T follicular helper cell (primary cell): ENCODE measurements around the gene TSEN34.
A peak's percentile ranks its signal among the peaks of the same experiment; 100 is the strongest.
"Not testable (repeated sequence)": the region's sequence is repeated elsewhere in the genome, so short reads cannot be mapped to it uniquely, and the experiment has no call there.

Source experiments
- DNase-seq: peaks from one replicate; pipeline ENCODE4 v3.0.0-alpha.2; 2020; ENCODE audit warnings: low read depth

Gene TSEN34

DNA sequence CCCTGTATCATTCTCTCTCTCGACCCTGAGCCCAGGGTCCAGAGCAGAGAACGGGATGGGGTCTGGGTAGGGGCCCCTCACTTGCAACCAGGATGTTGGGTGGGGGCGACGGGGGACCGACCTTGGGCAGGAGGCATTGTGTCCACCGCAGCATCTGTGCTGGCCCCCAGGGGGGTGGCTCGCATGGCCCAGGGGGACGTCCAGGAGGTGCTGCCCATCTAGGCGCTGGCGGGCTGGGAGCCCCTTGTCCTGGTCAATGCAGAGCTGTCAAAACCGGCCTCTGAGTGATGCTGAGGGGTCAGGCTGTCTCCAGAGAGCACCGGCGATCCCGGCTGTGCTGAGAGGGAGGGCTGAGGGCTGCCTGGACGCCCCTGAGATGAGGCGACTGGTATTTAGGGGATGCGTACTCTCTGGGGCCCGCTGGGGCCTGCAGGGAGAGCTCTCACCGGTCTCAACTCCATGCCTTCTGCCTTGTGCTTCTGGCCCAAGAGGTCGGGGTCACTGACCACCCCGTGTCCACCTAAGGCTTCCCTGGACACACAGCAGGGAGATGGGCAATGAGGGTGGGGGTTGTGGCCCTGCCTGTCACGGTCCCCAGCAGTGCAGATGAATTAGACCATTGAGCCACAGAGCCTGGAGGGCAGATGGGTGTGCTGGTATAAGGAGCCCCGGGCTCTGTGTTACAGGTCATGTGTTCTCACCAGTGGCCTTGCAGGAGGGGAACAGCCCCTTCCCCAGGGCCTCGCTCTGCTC lies 18.1 kb downstream of the TSEN34 start:
- DNase-seq, result no peak

DNA sequence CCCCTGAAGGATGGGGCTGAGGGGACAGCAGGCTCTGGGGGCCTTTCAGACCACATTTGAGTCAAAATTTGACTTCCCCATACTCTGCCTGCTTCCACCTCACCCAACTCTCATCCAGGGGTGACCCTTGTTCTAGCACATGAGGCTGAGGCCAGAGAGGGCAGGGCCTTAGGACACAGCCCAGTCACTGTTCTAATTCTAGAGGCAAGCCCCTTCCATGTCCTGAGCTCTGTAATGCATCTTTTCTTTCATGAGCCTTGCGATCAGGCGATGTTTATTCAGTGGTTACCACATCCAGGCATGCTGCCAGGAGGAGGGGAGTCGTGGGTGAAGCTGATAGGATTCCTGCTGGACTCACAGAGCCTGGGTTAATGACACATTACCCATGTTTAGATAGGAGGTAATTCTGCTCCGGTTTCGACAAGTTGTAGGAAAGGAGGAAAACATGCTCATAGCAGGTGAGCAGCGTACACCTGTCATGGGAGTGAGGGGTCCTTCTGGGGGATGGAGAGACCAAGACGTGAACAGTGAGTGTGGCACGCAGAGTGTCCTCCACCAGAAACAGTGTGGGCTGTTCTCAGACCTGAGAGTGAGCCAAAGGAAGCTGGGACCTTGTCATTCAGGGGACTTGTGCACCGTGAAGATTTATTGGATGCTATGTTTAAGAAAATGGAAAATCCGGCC lies 18.8 kb downstream of the TSEN34 start:
- DNase-seq, result no peak

DNA sequence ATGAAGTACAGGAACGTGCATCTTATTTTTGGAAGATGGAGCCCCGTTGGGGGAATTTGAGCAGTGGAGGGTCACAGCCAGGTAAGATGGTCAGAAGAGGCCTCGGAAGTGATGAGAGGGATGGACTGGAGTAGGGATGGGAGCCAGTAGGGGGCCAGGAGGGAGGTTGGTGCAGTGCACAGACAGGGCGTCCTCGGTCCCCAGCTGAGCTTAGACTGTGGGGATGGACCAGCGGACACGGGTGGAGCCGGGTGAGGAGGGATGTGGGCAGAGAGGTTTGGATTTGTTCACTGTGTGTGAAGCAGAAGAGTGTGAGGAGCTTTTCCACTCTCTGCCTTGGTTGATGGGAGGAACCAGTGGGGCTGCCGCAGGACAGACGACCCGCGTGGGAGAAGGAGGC lies 20.1 kb downstream of the TSEN34 start:
- DNase-seq, result no peak

DNA sequence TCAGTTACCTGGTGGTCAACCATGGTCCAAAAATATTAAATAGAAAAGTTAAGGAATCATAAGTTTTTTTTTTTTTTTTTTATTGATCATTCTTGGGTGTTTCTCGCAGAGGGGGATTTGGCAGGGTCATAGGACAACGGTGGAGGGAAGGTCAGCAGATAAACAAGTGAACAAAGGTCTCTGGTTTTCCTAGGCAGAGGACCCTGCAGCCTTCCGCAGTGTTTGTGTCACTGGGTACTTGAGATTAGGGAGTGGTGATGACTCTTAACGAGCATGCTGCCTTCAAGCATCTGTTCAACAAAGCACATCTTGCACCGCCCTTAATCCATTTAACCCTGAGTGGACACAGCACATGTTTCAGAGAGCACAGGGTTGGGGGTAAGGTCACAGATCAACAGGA lies 23.1 kb downstream of the TSEN34 start:
- DNase-seq, result not testable (repeated sequence)

DNA sequence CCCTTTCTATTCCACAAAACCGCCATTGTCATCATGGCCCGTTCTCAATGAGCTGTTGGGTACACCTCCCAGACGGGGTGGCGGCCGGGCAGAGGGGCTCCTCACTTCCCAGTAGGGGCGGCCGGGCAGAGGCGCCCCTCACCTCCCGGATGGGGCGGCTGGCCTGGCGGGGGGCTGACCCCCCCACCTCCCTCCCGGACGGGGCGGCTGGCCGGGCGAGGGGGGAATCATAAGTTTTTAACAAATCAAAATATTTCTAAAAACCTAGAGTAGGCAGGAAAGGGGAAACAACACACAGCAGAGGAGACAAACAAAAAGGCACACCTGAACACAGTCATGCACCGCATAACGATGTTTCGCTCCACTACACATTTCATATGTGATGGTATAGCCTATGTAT lies 23.6 kb downstream of the TSEN34 start:
- DNase-seq, result not testable (repeated sequence)

DNA sequence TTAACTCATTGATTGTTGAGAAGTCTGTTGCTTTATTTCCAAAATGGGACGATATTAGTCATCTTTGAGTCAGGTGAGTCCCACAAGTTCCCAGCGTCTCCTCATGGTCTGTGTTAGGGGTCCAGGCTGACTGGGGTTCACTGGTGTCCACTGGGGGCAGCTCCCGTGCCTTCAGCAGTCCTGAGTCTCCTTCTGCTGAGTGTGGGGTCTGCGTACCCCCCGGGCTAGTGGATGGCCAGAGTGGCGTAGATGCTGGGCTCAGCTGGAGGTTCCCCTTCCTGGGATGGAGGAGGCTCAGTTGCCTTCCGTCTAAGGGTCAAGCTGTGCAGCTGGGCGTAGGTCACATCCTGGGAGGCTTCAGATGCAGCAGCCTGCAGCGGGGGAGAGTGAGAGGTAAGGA lies 25.8 kb downstream of the TSEN34 start:
- no peak for DNase-seq

DNA sequence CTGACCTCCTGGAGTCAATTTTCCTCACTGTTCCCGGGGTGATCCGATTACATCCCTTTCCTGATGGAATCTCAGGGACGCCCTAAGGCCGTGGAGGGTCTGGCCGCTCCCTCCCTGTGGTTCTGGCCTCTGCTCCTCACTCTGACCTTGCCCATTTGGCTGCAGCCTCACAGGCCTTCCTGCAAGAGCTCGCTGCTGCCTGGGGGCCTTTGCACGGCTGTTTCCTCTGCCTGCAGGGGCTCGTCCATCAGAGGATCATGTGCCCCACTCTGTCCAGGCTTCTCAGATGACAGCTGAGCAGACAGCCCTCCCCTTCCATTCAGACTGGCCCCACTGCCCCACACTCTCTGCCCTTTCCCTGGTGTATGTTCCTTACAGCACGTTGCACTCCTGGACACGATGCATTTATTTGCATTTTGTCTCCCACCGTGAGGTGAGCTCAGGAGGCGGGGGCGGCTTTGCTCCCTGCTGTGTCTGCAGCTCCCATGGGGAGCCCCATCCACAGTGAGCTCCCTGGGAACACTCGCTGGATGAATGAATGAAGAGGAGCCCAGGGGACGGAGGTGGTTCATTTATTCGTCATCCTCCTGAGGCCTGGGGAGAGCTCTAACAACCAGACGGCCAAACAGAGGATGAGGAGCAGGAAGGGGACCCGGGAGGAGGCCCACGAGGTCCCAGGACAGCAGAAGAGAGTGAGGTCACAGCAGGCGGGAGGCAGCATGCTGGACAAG lies 26.6 kb downstream of the TSEN34 start:
- not testable (repeated sequence) for DNase-seq

DNA sequence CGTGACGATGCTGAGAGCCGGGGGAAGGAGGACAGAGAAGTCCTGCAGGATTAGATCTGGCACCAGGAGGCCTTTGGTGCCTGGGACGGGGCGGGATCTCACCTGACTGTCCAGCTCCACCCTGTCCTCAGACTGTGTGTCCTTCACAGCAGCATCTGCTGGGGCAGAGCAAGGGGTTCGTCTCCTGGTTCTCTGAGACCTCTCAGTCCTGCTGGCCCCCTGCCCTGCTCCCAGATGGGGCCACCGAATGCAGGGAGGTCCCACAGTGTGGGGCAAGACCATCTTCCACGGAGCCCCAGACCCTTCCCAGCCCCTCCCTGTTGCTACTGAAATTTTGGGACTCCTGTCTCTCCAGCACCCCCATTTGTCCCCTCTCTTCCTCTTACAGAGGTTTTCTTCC lies 27.2 kb downstream of the TSEN34 start:
- DNase-seq, result no peak

DNA sequence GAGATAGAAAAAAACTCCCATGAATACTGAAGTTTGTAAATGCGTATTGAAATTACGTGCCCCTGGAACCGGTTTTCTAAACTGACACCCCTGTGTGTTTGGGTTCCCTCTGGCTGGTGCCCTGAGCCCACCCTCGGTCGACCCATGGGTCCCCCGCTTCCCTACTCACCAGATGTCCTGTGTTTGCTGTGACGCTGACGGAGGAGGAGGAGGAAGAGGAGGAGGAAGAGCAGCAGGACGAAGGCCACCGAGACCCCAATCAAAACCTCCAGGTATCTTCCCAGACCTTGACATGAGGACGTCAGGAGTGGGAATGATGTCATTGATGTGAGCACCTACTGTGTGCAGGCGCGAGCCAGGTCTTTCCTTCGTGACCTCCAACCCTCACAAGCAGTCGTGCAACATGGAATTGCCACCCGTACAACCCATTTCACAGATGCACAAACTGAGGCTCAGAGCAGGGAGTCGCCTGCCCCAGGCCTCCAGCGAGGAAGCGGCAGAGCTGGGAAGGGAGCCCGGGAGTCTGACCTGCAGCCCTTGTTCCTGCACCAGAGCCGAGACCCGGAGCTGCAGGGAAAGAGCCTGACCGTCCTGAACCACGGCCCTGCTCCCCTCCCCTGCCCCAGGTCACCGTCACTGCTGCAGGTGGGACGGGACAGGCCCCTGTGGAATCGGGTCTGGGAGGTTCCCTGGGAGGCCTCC lies 28.0 kb downstream of the TSEN34 start:
- DNase-seq, result no peak

DNA sequence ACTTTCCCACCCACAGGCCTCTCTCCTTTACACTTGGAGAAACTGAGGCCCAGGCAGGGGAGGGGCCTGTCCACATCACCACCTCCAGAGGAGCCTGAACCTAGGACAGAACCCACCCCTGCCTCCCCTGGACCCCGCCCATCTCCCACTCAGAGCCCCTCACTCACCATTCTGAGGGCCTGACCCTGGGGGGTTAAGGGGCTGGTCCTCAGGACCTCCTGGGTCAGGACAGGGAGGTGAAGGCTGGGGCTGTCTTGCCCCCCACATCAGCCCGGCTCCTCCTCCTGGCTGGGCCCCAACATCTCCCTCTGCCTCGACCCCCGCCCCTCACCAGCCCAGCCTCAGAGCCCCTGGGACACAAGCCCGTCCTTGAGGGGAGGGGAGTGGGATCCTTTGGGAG lies 28.6 kb downstream of the TSEN34 start:
- DNase-seq, result not testable (repeated sequence)

DNA sequence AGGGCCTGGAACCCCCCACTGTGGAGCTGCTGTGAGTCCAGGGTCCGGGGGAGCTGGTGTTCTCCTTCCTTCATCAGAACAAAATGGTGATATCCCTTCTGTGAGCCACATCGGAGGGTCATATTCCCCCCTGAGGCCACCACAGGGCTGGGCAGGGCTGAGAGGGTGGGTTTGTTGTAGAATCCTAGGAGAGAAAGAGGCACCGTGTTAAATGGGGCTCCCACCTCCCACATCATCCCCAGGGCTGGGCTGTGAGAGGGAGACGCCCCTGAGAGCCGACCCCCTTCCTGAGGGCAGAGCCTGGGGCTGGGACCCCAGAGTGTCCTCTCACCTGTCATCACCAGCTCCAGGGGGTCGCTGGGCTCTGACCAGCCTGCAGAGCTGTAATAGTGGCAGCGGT lies 30.8 kb downstream of the TSEN34 start:
- not testable (repeated sequence) for DNase-seq

DNA sequence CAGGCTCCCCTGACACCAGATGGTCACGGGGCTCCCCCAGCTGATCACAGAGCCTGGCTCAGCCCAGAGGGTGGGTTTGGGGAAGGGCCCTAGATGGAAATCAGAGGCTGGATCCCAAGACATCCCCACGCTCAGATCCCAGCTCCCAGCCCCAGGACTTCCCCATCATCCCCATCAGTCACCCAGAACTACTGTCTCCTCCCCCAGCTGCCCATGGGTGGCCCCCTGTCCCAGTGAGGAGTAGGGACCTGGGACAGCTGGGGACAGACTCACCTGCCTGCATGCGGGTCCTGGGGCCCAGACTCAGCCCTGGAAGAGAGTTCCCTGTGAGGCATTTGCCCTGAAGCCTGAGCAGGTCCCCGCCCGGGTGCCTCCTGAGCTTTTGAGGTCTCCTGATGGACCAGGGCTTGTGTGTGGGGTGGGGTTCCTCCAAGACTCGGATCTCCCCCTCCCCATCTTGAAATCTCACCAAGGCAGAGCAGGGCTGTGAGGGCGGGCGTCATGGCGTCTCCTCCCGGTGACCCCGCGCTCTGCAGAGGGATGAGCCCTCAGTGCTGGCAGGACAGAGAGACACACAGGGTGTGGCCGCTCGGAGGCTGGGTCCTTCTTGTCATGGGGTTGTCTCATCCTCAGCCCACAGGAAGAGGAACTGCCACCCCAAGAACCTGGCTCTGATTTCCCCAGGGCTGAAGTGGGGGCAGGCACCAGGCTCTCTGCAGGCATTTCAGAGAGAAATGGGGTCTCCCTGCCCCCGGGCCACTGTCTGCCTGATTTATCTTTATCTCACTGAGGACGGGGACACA lies 31.6 kb downstream of the TSEN34 start, which contains the start of gene LILRB3:
TSS of gene LILRB3 (minus strand) at position 534 of the 803 bp plus-strand sequence. CDS start at position 503, 31 bp downstream.
- DNase-seq, result not testable (repeated sequence)

DNA sequence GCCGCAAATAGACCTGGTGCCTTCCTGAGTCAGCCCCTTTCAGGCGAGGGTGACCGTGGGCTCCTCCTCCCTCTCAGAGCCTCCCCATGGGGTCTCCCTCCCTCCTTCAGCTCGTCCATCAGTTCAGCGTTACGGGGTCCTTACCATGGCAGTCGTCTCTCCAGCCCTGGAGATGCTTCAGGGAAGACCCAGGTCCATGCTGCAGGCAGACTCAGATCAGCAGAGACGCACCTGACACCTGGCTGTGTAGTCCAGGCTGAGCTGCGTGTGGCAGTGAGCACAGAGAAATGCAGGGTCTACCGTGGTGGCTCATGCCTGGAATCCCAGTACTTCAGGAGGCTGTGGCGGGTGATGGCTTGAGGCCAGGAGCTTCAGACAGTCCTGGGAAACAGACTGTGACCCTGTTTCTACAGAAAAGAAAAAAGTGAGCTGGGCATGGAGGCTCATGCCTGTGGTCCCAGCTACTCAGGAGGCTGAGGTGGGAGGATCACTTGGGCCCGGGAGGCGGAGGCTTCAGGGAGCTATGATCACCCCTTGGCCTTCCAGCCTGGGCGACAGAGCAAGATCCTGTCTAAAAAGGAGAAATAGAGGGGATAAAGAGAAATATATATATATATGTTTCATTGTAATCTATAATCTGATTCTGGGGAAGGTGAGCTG lies 32.3 kb downstream of the TSEN34 start:
- not testable (repeated sequence) for DNase-seq

DNA sequence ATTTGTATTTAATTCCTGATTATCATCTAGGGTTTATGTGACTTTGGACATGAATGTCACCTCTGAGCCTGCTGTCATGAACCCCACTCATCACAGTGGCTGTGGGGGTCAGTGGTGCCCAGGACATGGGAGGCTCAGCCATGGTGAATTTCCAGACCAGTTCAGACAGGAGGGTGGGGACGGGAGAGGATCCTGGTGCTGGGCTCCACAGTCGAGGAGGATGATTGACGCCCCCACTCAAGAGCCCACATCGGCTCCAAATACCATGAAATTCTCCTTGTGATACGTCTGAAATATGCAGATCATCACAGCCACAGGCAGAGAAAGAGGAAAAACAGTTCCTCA lies 32.8 kb downstream of the TSEN34 start:
- not testable (repeated sequence) for DNase-seq

DNA sequence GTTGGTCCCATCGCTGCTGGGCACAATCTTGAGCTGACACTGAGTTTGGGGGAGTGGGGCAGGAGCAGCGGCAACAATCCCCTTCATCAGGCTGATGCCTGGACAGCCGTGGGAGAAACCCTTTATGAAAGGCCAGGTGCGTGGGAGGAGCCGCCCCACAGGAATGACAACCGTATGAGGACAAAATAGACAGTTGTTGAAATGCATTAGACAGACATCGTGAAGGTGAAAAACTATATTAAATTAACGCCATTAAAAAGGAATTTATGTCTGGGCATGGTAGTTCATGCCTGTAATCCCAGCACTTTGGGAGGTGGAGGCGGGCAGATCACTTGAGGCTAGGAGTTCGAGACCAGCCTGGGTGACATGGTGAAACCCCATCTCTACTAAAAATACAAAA lies 33.5 kb downstream of the TSEN34 start:
- DNase-seq, result not testable (repeated sequence)

DNA sequence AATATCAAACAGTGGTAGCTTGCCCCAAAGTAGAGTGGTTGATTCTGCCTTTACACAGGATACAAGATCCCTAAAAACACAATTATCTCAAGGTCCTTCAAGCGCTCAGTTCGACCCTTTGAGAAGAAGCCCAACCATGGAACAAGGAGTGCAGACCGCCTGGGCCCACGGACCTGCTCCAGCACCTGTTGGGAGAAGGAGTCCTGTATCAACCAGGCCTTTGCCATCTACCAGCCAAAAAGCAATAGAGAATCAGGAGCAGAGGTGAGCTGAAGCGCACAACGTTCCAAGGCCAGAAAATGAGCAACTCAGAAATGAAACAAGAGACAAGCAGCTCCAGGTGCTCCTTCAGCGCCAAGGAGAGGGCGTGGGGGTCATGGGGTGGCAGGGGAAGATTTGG lies 38.0 kb downstream of the TSEN34 start:
- DNase-seq, result no peak

DNA sequence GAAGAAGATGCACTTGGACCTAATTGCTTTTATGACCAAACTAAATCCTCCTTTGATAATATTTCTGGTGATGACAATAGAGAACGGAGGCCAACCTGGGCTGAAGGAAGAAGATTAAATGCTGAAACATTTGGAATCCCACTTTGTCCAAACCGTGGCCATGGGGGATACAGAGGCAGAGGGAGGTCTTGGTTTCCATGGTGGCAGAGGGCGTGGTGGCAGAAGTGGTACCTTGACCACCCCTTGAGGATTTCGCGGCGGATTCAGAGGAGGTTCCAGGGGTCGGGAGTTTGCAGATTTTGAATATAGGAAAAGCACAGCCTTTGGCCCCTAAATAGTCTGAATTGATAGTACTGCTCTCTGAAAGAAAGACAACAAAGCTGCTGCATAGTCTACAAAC lies 38.9 kb downstream of the TSEN34 start:
- DNase-seq, result no peak

DNA sequence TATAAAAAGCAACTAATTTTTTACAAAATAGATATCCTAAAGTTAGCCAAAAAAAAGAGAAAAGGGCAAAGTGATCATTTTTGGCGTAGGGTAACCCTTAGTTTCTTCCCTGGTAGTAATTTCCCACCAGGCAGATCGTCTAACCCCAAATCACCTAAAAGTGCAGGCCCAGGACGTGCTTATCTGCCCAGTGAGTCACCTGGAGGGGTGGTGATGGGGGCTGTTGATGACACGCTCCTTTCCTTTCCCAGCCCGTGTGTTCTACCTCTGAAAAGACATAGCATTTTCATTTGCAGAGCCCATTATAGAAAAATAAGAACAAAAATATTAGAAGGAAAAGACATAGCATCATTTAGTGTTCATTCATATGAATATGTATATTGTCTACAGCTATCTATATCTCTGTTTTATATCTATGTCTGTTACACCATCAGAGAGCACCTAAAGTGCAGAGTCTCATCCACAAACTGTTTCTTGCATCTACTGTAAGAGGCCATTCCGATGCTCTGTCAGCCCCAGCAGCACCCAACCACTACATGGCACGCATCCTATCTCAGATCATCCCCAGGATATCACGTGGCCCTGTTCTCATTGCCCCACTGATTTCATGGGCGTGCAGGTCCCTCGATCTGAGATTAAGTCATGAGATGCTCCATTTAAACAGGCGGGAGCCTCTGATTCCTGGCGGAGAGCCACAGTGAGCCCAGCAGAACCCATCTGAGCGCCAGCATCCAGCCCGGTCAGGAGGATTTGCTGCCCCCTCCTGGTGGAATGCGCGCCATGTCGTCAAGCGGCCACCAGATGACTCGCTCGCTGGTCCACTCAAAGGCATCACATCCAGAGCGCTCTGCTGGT lies 40.2 kb downstream of the TSEN34 start:
- peak; percentile 76 for DNase-seq

DNA sequence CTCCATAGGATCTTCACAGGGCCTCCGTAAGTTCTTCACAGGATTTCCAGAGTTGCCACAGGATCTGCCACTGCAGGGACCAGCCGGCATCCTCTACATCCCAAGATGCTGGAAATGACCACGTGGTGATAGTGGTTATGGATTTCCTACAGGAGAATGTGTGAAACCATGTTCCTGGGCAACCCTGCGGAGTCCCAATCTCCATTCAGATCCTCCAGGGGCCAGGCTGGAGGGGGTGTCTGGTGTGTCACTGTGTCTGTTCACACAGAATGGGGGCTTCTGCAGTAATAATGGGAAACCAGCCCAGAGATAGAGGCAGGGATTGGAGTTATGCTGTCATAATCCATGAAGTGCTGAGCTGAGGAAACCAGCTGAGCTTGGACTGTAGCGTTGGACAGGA lies 42.8 kb downstream of the TSEN34 start:
- DNase-seq, result no peak
